Measurements from ENCODE around the gene CFAP299. TPM values are rescaled to one million over a fixed set of nuclear protein-coding genes. Genes with fewer than 3 reads are reported as not detected.

Gene CFAP299
- total and polyA plus RNA-seq, 9 of the 15 experiments (the other 6 are each of a cell fraction or from before 2014, with no cell fraction given) = 0.09 to 3.0 (median 0.76) TPM

- POLR2A ChIA-PET = interaction anchor here (0.6 to 0.9 kb wide), 2 partner anchors 32 to 908 kb away, joined by 3 to 5 read pairs; no protein-coding TSS in a partner anchor
- DNase-seq (ENCODE audit: extremely low read depth in 1 of 4, low spot score in 3 of 4) (no peak), FAIRE-seq (no peak), ATAC-seq (no peak)
- TF ChIP-seq ZNF121 (CRISPR knock-in tag; conservative IDR thresholded peaks at IDR 0.05) (no peak), CTCF (IDR thresholded peaks at IDR 0.05 in 2 of 3, conservative IDR thresholded peaks at IDR 0.05 in 1 of 3; ENCODE audit: insufficient read depth in 2 of 3, low read depth in 1 of 3, low read length in 3 of 3) (no peak), CEBPZ (IDR thresholded peaks at IDR 0.05; ENCODE audit: borderline replicate concordance, low read depth, low read length) (no peak), CTBP1 (IDR thresholded peaks at IDR 0.05; ENCODE audit: borderline replicate concordance) (0 out of 2 replicates have a peak, but pooled peaks have one; percentile 18), ZNF436 (CRISPR knock-in tag; IDR thresholded peaks at IDR 0.05) (no peak), RFX7 (CRISPR knock-in tag; IDR thresholded peaks at IDR 0.05) (no peak), BCOR (IDR thresholded peaks at IDR 0.05) (no peak)
- in situ Hi-C loops (cut with MboI) (no loop called here), intact Hi-C loops (cut with micrococcal nuclease) (no loop called here)
- Histone ChIP-seq H3K9me3 (replicated peaks; ENCODE audit: control insufficient read depth, insufficient read depth, low read depth, low read length) (no peaks in the 10 kb centered on the region), H3K9me1 (ENCODE audit: control insufficient read depth, insufficient read depth, low read length) (no peaks in the 10 kb centered on the region), H2AFZ (ENCODE audit: low read depth, low read length) (no peak overlapping the region), H3K27ac (ENCODE audit: extremely low read depth, low read depth, low read length) (no peak overlapping the region), H3K4me2 (ENCODE audit: insufficient read depth, low read length) (no peak overlapping the region), H3K4me1 (replicated peaks in 1 of 2; ENCODE audit: control insufficient read depth in 2 of 2, insufficient read depth in 2 of 2, low read length in 2 of 2) (peaks cover 0 to 2% of the 10 kb centered on the region in 2 experiments; a peak in 1 of 5 replicates), H3K36me3 (ENCODE audit: control insufficient read depth, insufficient read depth, low read length) (no peaks in the 10 kb centered on the region), H3K4me3 (no peak overlapping the region), H4K20me1 (replicated peaks; ENCODE audit: control insufficient read depth, insufficient read depth, low read length) (no peaks in the 10 kb centered on the region), H3K9ac (ENCODE audit: insufficient read depth in 1 of 2, low read depth in 2 of 2, low read length in 2 of 2) (no peak overlapping the region), H3K79me2 (ENCODE audit: control insufficient read depth, insufficient read depth, low read length) (no peaks in the 10 kb centered on the region), H3K27me3 (ENCODE audit: control insufficient read depth in 2 of 2, insufficient read depth in 2 of 2, low read length in 2 of 2) (no peaks in the 10 kb centered on the region; a peak in 1 of 5 replicates)
- BruUV-seq (replicated peaks) = no TSS peak
- 0% methylated on average over 2 of the region's 2 CpGs for WGBS (ENCODE audit: insufficient coverage, low coverage, missing lambda C conversion rate)
- CTCF ChIA-PET (ENCODE audit: low intra/inter-chr PET ratio) = no interaction called here
Observed at GRCh38 chr4:80413086-80413485, 77.6 kb downstream of the CFAP299 start.

All from K562 (cell line).